Measurements from ENCODE around the gene UTRN.

DNA sequence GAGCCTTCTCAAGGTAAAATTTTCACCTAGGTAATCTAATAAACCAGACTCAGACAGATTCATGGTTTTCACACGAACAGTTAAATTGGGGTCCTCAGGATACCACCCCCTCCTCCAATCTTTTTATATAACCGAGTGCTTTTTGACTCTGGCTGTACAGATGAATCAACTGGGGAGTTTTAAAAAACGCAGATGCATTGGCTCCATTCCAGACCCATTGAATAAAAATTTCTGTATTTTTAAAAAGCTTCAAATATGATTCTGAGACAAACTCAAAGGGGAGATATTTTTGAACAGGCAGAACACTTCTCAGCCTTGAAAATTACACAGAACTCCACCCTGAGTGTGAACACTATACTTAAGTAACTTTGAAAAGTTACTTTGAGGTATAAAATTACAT lies 7.2 kb downstream of the UTRN start:
- TF ChIP-seq POLR2AphosphoS5 (IDR thresholded peaks at IDR 0.05; ENCODE audit: borderline replicate concordance, low read depth, low read length) (no peak), EZH2 (IDR thresholded peaks at IDR 0.05) (no peak), FOXP2 (optimal IDR thresholded peaks at IDR 0.05; ENCODE audit: control extremely low read depth, extremely low read length, insufficient read depth) (no peak)
